GM23248 (cell line): ENCODE measurements around the gene PTH2. TPM values are rescaled to one million over a fixed set of nuclear protein-coding genes. Genes with fewer than 3 reads are reported as not detected.
"Not testable (repeated sequence)": the region's sequence is repeated elsewhere in the genome, so short reads cannot be mapped to it uniquely, and the experiment has no call there.

Experiments
- DNase-seq: peaks from one replicate; pipeline ENCODE4 v3.0.0-alpha.2; 2015
- H2AFZ ChIP-seq: fragments of 200-600 bp; sonication (generic); 2 replicates; pipeline ENCODE4 v1.6.1; 2016; ENCODE audit warnings: antibody characterized with exemption
- H3F3A ChIP-seq: fragments of 200-600 bp; sonication (generic); 2 replicates; pipeline ENCODE4 v1.6.1; 2016; ENCODE audit warnings: mild to moderate bottlenecking, antibody characterized with exemption, mixed run types; ENCODE audit not compliant: insufficient read depth
- H3K27ac ChIP-seq: fragments of 200-600 bp; sonication (generic); 2 replicates; pipeline ENCODE4 v1.5.1; 2016; ENCODE audit warnings: mild to moderate bottlenecking
- H3K27me3 ChIP-seq: fragments of 200-600 bp; sonication (generic); replicated peaks from 2 replicates; pipeline ENCODE4 v1.6.1; 2016; ENCODE audit warnings: mild to moderate bottlenecking; ENCODE audit not compliant: insufficient read depth
- H3K36me3 ChIP-seq: fragments of 200-600 bp; sonication (generic); 2 replicates; pipeline ENCODE4 v1.6.1; 2016; ENCODE audit warnings: low read depth, mild to moderate bottlenecking
- H3K4me1 ChIP-seq: fragments of 200-600 bp; sonication (generic); 2 replicates; pipeline ENCODE4 v1.6.1; 2016; ENCODE audit warnings: mild to moderate bottlenecking; ENCODE audit not compliant: insufficient read depth
- H3K4me2 ChIP-seq: fragments of 200-600 bp; sonication (generic); one replicate; pipeline ENCODE4 v1.6.1; 2016; ENCODE audit warnings: mild to moderate bottlenecking; ENCODE audit not compliant: unreplicated experiment
- H3K4me3 ChIP-seq: fragments of 200-600 bp; sonication (generic); 2 replicates; pipeline ENCODE4 v1.5.1; 2016; ENCODE audit warnings: mild to moderate bottlenecking
- H3K79me2 ChIP-seq: fragments of 200-600 bp; sonication (generic); 2 replicates; pipeline ENCODE4 v1.6.1; 2016; ENCODE audit warnings: mild to moderate bottlenecking; ENCODE audit not compliant: insufficient read depth
- H3K9ac ChIP-seq: fragments of 200-600 bp; sonication (generic); 2 replicates; pipeline ENCODE4 v1.6.1; 2016; ENCODE audit warnings: mild to moderate bottlenecking
- H3K9me2 ChIP-seq: fragments of 200-600 bp; sonication (generic); 2 replicates; pipeline ENCODE4 v1.6.1; 2016; ENCODE audit warnings: mixed run types, mild to moderate bottlenecking, moderate library complexity; ENCODE audit not compliant: insufficient read depth
- H3K9me3 ChIP-seq: fragments of 200-600 bp; sonication (generic); one replicate; pipeline ENCODE4 v1.6.1; 2017; ENCODE audit warnings: low read depth
- H4K20me1 ChIP-seq: fragments of 200-600 bp; sonication (generic); 2 replicates; pipeline ENCODE4 v1.6.0; 2016; ENCODE audit not compliant: insufficient read depth
- EZH2 ChIP-seq: fragments of 200-600 bp; sonication (generic); IDR thresholded peaks from 2 replicates; pipeline ENCODE4 v1.6.1; 2018; ENCODE audit warnings: antibody characterized with exemption, mild to moderate bottlenecking; ENCODE audit not compliant: insufficient read depth, poor library complexity, severe bottlenecking
- EZH2phosphoT487 ChIP-seq: fragments of 200-600 bp; sonication (generic); IDR thresholded peaks from 2 replicates; pipeline ENCODE4 v1.6.1; 2018; ENCODE audit warnings: antibody characterized with exemption, moderate library complexity, mild to moderate bottlenecking, low read depth; ENCODE audit not compliant: insufficient read depth
- WGBS, 2 experiments: methylation state at CpG; one replicate each; pipeline ENCODE4 v1.1.6; 2015 to 2017; ENCODE audit warnings: low lambda C conversion rate in 2 of 2, low coverage in 1 of 2; ENCODE audit errors: missing lambda C conversion rate in 2 of 2; 5-methylcytosine and 5-hydroxymethylcytosine counted together
- in situ Hi-C: fragments of 300-500 bp; cut with MboI; formaldehyde crosslinking; loops from 2 replicates; pipeline ENCODE4 v1.15.0; 2020
- polyA plus RNA-seq: library from polyadenylated mRNA; unstranded; fragments of >200 nt; fragmentation: Nextera tagmentation; extraction: Ambion mirVana; gene quantifications from 2 replicates; pipeline ENCODE4 v1.2.1, GENCODE V29; 2016
- total RNA-seq: library from RNA; depleted of rRNA; stranded (reverse); fragments of >200 nt; shearing (Covaris generic); gene quantifications from 2 replicates; pipeline ENCODE4 v1.2.3, GENCODE V29; 2014

Gene PTH2
- total and polyA plus RNA-seq, 2 experiments from 2014 or later = not detected

GRCh38 chr19:49445997-49446396 lies 22.8 kb upstream of the PTH2 start:
- in situ Hi-C loops = no loop called here
- peaks cover 1% of the 10 kb centered on the region for H3K27me3 ChIP-seq
- no peak overlapping the region for H2AFZ ChIP-seq
- no peaks in the 10 kb centered on the region for H3K36me3 ChIP-seq
- no peaks in the 10 kb centered on the region for H3K4me1 ChIP-seq
- peaks cover 8% of the 10 kb centered on the region; the same call in 1 of the 2 replicates for H3F3A ChIP-seq
- no peak overlapping the region for H3K27ac ChIP-seq
- TF ChIP-seq EZH2 (no peak), EZH2phosphoT487 (no peak)
- no peak overlapping the region for H3K4me2 ChIP-seq
- no peaks in the 10 kb centered on the region for H3K9me2 ChIP-seq
- WGBS, 2 experiments = 50 to 51% methylated on average over 3 of the region's 3 CpGs
- no peaks in the 10 kb centered on the region for H3K9me3 ChIP-seq
- H3K4me3 ChIP-seq = no peak overlapping the region
- no peaks in the 10 kb centered on the region for H4K20me1 ChIP-seq
- H3K79me2 ChIP-seq = peaks cover 12% of the 10 kb centered on the region
- DNase-seq = no peak
- no peak overlapping the region for H3K9ac ChIP-seq

- H2AFZ ChIP-seq, H4K20me1 ChIP-seq, H3K79me2 ChIP-seq, H3K4me1 ChIP-seq, H3K9ac ChIP-seq, H3K4me2 ChIP-seq, H3K4me3 ChIP-seq, DNase-seq, H3K9me2 ChIP-seq, H3K36me3 ChIP-seq, H3K9me3 ChIP-seq, in situ Hi-C loops, H3K27ac ChIP-seq: not testable (repeated sequence)
- Histone ChIP-seq H3F3A (peaks cover 13% of the 10 kb centered on the region), H3K27me3 (peaks cover 19% of the 10 kb centered on the region)
- 23% methylated on average over 5 of the region's 5 CpGs for WGBS, 2 experiments
Measured at GRCh38 chr19:49444100-49444700, 21.0 kb upstream of the PTH2 start.

DNA sequence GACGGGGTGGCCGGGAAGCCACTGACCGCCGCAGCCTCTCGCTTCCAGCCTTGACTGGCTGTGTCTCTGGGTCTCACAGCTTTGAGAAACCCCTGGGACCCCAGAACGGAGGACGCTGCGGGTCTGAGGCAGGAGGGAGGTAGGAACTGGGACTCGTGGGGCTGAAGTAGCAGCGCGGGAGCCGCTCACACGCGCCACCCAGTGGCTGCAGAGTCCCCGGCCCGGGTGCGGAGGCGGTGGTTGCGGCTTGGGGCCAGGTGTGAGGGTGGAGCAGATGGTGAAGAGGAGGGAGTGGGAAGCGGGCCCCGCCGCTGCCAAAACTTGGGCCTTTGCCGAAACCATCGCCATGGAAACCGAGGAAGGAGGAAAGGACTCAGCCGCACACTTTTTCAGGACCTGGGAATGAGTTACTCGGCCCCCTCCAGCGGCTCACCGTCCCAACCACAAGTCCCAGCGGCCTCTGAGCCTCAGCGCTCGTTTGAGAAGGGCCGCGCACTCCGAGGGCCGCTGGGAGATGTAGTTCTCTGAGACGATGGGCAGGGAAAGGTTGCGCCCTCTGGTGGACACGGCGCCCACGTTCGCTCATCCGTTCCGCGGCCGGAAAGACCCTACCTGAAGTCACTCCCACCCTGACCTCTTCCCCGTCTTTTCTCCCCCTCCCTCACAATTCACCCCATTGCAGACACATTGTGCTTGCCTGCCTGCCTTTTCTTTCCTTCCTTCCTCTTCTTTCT lies 20.3 kb upstream of the PTH2 start:
- H2AFZ ChIP-seq = peak overlapping the region; percentile 91
- 1% methylated on average over 38 to 44 of the region's 47 CpGs for WGBS, 2 experiments
- peaks cover 26% of the 10 kb centered on the region for H3K27me3 ChIP-seq
- H4K20me1 ChIP-seq = no peaks in the 10 kb centered on the region
- no peaks in the 10 kb centered on the region for H3K9me2 ChIP-seq
- H3K9me3 ChIP-seq = no peaks in the 10 kb centered on the region
- no peak for TF ChIP-seq EZH2
- peak overlapping the region; percentile 34; the same call in 1 of the 2 replicates for H3K27ac ChIP-seq
- no peaks in the 10 kb centered on the region for H3K4me1 ChIP-seq
- H3F3A ChIP-seq = peaks cover 13% of the 10 kb centered on the region
- H3K4me3 ChIP-seq = peak overlapping the region; percentile 82
- in situ Hi-C loops = no loop called here
- H3K9ac ChIP-seq = peak overlapping the region; percentile 69
- peak; percentile 98 for DNase-seq
- no peaks in the 10 kb centered on the region for H3K36me3 ChIP-seq
- no peaks in the 10 kb centered on the region for H3K79me2 ChIP-seq
- peak overlapping the region; percentile 83 for H3K4me2 ChIP-seq

DNA sequence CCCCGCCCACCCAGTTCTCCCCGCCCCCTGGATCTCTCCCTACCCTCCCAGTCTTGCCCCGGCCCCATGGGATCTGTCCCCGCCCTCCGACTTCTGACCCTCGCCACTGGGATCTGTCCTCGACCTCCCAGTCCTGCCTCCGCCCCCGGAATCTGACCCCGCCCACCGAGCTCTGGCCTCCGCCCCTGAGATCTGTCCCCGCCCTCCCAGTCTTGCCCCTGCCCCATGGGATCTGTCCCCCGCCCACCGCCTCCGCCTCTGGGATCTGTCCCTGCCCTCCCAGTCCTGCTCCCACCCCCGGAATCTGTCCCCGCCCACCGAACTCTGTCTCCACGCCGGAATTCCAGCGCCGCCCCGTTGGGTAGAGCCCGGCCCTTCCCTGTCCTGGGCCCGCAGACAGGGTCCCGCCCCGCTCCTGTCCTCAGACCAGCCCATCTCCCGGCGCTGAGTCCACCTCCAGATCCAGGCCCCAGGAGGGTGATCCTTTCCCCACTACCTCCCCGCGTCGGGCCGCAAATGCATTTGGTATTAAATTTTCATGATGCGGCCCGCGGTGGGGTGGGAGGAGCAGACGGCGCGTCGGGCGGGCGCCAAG lies 19.6 kb upstream of the PTH2 start:
- in situ Hi-C loops = no loop called here
- WGBS, 2 experiments = 2 to 3% methylated on average over 24 to 43 of the region's 43 CpGs
- TF ChIP-seq EZH2 (no peak), EZH2phosphoT487 (no peak)
- H2AFZ ChIP-seq = peak overlapping the region; percentile 91
- peak overlapping the region; percentile 83 for H3K4me2 ChIP-seq
- DNase-seq = peak; percentile 92
- H3K4me3 ChIP-seq = peak overlapping the region; percentile 82
- no peaks in the 10 kb centered on the region for H3K36me3 ChIP-seq
- no peaks in the 10 kb centered on the region for H3K9me2 ChIP-seq
- H4K20me1 ChIP-seq = no peaks in the 10 kb centered on the region
- H3K79me2 ChIP-seq = no peaks in the 10 kb centered on the region
- H3K9me3 ChIP-seq = no peaks in the 10 kb centered on the region
- peaks cover 28% of the 10 kb centered on the region for H3K27me3 ChIP-seq
- peaks cover 13% of the 10 kb centered on the region for H3F3A ChIP-seq
- peak overlapping the region; percentile 69 for H3K9ac ChIP-seq
- peak overlapping the region; percentile 34; the same call in 1 of the 2 replicates for H3K27ac ChIP-seq
- no peaks in the 10 kb centered on the region for H3K4me1 ChIP-seq
